ENCODE data around the gene SMURF2.

SMURF2 gene

GRCh38 chr17:64533784-64534183 is 128.3 kb downstream of the SMURF2 start:
- no peak for DNase-seq

DNA sequence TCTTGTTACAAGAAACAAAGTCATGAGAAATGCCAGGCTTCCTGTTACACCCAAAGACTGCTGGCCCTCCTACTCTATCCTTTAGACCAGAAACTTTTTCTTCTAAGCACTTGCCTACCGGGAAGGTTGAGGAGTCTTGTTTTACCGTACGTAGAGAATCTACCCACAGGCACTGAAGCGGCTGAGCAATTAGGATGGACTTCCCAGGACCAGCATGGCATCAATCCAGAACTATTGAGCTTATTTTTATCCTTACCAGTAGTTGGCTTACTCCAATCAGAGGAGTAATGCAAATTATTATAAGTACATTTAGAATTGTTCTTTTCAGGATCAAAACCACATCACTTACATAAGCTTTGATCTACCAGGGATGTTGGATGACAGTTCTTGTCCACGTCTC is 129.7 kb downstream of the SMURF2 start:
- DNase-seq, result no peak

DNA sequence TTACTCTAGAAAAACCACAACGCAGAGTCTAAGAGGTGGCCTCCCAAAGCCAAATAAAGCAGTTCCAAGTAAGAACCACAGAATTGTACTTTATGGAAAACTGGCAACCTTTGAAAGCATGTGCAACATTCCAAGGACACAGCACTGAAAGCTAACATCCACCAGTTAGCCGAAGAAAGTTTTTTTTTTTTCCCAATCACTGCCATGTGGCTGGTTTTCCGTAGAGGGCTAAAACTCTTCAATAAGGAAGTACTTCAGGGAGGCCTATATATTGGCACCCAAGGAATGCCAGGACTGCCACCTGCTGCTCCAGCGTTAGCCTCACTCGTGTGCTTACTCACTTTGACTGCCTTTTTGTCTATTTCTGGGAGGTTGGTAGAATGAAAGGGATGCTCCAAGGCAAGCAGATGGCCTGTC is 130.1 kb downstream of the SMURF2 start:
- no peak for DNase-seq

DNA sequence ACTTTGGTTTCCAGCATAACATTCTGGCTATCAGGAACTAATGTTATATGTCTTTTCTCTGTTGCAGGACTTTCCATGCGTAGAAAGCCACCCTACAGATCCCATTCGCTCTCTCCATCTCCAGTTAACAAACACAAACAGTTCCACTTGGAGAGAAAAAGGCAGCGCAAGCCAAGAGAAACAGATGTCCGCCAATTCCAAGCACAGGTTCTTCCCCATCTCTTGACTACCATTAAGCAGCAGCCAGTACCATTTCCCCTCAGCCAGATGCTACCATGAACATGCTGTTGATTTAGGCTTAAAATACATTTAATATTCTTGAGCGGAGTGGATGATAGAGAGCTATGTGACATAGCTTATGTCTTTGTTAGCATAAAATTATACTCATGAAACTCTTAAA is 132.9 kb downstream of the SMURF2 start:
- DNase-seq, result no peak

GRCh38 chr17:64527914-64528313 is 134.2 kb downstream of the SMURF2 start:
- DNase-seq, result no peak

DNA sequence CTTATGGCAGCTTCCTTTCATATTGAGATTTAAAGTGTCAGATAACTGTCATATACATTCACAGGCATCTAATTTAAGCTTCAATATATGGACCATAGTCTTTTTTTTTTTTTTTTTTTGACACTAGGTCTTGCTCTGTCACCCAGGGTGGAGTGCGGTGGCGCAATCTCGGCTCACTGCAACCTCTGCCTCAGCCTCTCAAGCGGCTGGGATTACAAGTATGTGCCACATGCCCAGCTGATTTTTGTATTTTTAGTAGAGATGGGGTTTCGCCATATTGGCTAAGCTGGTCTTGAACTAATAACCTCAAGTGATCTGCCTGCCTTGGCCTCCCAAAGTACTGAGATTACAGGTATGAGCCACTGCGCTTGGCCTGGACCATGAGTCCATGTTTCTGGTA is 141.7 kb downstream of the SMURF2 start:
- DNase-seq, result no peak

GRCh38 chr17:64519601-64520000 is 142.5 kb downstream of the SMURF2 start:
- no peak for DNase-seq

DNA sequence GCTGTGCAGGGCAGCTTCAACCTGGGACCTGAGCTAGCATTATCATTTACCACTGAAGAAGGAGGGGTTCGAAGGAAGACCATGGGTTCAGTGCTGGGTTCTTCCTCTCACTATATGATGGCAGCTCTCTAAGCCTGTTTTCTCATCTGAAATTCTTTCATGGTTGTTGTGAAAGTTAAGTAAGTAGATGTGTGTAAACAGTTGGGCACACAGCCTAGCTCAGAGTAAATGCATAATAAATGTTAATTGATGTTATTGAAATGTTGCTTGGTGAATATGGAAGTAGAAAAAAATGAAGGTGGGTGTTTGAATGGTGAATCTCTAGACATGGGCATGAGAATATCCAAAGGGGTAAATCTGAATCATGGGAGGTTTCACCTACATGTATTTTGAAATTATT is 146.3 kb downstream of the SMURF2 start:
- DNase-seq, result no peak

DNA sequence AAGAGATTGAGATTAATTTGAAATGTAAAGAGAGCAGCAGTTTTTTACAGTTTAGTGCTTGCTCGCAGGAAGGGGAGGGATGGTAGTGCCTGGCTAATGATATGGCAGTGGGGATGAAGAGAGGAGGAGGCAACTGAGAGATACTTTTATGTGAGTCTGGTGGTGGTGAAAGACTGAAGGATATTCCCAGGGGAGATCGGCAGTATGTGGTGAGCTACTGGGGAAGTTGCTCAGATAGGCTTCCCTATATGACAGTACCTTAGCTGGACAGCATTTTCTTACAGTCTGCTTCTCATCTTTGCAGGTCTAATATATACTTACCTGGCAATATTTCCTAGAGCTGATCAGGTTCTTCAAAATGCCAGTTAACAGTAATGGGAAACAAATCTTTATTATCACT is 146.7 kb downstream of the SMURF2 start:
- no peak for DNase-seq

DNA sequence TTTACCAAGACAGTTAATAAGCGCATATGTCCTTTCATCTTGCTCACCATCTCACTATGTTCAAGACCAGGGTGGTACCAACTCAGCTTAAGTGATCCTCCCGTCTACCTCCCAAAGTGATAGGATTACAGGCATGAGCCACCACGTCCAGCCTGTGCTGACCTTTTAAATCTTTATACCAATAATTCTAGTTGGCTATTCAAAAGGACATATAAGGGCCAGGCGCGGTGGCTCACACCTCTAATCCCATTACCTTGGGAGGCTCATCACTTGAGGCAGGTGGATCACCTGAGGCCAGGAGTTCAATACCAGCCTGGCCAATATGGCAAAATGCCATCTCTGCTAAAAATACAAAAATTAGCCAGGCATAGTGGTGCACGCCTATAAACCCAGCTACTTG is 152.9 kb downstream of the SMURF2 start:
- DNase-seq, result no peak

GRCh38 chr17:64508683-64509082 is 153.4 kb downstream of the SMURF2 start:
- no peak for DNase-seq

GRCh38 chr17:64507413-64507782 is 154.7 kb downstream of the SMURF2 start:
- DNase-seq, result no peak

DNA sequence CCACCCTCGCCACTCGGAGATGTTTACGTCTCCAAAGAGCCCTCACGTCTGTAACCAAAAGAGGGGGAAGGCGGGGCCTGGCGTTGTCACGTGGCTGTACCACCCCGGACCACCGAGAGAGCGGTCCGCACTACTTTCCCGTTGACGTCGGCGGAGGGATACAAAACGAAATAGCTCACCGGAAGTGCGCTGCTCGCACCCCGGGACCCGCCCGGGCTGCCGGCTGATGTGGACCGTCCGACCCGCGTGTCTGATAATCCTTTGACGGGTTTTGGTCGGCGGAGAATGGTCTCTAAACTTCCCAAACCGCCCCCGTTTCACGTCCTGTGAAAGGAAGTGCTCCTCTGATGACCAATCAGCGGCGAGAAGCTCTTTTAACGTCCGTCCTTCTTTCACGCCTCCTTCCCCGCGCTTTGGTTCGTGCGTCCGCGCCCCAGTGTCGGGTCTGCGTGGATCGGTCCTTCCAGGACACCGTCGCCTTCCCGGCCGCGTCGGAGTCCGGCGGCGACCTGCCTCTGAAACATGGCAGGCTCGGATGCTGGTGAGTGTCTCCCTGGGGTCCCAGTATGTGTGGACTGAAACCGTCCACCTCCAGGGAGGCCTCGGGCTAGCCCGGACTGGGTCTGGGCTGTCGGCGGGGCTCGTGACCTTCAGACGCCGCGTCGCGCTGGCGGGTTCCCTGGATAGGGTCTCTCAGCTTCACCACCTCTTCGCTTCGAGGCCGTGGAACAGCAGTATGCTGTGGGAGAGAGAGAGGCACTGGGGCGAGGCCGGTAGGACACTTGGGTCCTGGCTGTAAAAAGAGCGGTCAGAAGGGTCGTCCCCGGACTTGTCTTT is 155.3 kb downstream of the SMURF2 start, which contains the start of gene CEP95:
Gene CEP95, plus strand, starts transcription at position 402 of the 837 bp plus-strand sequence. Its CDS starts 121 bp downstream, at position 523.
- peak; percentile 99 for DNase-seq

DNA sequence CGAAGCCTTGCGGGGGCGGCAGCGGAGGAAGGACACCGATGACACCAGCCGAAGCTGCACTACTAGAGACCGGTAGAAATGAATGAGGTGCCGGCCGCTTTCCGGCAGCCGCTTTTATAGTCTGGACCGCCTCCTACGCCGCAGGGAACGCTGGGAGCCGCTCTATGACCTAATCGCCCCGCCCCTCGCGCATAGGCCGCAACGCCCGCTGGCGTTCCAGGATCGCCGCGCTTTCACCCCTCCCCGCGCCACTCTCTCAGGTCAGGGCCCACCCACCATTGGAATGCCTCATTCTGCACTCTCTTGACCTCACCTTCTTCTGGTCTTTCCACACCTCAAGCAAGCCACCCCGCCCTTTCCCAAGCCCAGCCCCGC is 155.9 kb downstream of the SMURF2 start, which contains the start of gene DDX5:
Gene DDX5, minus strand, starts transcription at position 89 of the 375 bp plus-strand sequence. CDS start 170 bp downstream, outside the sequence.
- DNase-seq, result peak; percentile 99

GRCh38 chr17:64505340-64506200 is 156.5 kb downstream of the SMURF2 start:
- peak; percentile 67 for DNase-seq

GRCh38 chr17:64504769-64505339 is 157.3 kb downstream of the SMURF2 start:
- DNase-seq, result no peak

- no peak for DNase-seq
Observed at GRCh38 chr17:64503821-64504768, 158.0 kb downstream of the SMURF2 start.

- no peak for DNase-seq
Observed at GRCh38 chr17:64503341-64503740, 158.8 kb downstream of the SMURF2 start.

GRCh38 chr17:64502809-64503208 is 159.3 kb downstream of the SMURF2 start:
- no peak for DNase-seq

DNA sequence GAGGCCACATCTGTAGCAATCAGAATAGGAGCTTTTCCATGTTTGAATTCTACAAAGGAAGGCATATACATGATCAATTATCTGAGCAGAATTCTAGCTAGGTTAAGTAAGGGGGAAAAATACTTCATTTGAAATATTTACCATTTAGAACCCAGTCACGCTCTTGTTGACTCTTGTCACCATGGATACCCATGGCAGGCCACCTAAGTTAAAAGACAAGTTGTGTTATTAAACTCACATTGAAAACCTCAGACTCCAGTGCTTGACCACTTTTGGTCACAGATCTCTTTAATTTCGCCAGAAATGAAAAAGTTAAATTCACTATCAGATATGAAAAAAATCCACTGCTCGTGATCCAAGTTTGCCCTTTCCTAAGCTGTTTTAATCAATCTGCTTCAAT is 160.1 kb downstream of the SMURF2 start:
- no peak for DNase-seq

DNA sequence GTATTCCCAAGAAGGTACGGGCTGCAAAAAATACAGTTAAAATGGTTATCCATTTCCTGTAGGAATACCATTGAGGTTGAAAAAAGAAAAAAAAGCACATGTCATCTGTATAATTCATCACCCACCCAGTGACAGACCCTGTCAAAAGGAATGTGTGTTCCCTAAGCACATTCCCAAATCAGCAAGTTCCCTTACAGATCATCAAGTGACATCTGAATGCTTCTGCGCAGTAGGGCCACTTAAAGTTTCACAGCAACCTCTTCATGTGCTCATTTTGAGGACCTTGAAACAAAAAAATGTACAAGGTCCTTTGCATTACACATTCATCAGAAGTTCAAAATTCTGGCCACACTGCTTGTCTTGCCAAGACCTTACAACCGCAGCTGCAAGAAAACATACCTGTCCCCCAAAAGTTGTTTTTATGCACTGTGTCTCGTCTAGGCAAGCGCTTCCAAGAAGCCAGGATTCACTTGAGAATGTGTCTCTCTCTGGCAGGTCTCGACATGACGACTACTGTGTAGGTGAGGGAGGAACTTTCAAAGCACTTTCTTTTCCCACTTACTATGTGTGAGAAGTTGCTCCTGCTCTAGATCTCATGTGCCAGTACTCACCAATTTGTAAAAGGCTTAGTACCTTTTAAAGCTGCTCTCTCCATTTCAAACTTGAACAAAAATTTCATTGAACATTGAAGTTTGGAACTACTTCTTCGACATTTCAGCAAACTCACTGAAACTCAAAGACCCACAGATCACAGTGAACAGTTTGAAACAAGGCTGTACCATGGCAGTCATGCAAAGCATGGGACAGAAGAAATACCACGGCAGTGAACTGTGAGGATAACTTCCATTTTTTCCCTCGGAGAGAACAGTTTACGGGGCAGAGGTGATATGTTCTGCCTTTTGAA is 161.0 kb downstream of the SMURF2 start:
- DNase-seq, result no peak
